HepG2 (cell line): ENCODE measurements around the gene ELP5. TPM values are rescaled to one million over a fixed set of nuclear protein-coding genes. Genes with fewer than 3 reads are reported as not detected.

Experiments used
- ATAC-seq: fragments of 200-7000 bp; cut with Tn5 transposase; 3 replicates; pipeline ENCODE4 v1.9.1; 2020; ENCODE audit warnings: mild to moderate bottlenecking, moderate library complexity
- BruUV-seq: library from RNA; stranded (reverse); fragments of 400-500 nt; replicated peaks from 2 replicates; lab custom pipeline; 2021; lab: Mats Ljungman, UMichigan
- CTCF ChIA-PET: fragments of 300-600 bp; formaldehyde crosslinking; extraction: SDS; loops from one replicate; lab custom pipeline; 2021; ENCODE audit warnings: low total read pairs, inconsistent platforms, low intra/inter-chr PET ratio; lab: Yijun Ruan, JAX
- POLR2A ChIA-PET: fragments of 350-600 bp; sonication (Branson Sonifier 250); formaldehyde crosslinking; loops from one replicate; lab custom pipeline; 2020; ENCODE audit warnings: antibody characterized with exemption, inconsistent platforms; lab: Yijun Ruan, JAX
- DNase-seq: peaks from one replicate; pipeline ENCODE4 v3.0.0-alpha.2; 2015; ENCODE audit warnings: low spot score
- FAIRE-seq: peaks from 3 replicates; lab custom pipeline; 2011; peaks lifted over from hg19 to GRCh38; lab: Jason Lieb, UNC
- H2AFZ ChIP-seq: one replicate; pipeline ENCODE4 v1.6.1; 2011; ENCODE audit warnings: low read length, inconsistent platforms
- H3K27ac ChIP-seq: fragments of 300-600 bp; 3 replicates; pipeline ENCODE4 v1.8.0; 2011; ENCODE audit warnings: mixed run types, mild to moderate bottlenecking, mixed read lengths, low read length, inconsistent platforms; ENCODE audit not compliant: insufficient read depth; ENCODE audit errors: extremely low read length
- H3K27me3 ChIP-seq, 2 experiments: fragments of 200-600 bp in 1 of 2; 2 replicates in 1 of 2; 3 replicates in 1 of 2; pipeline versions ENCODE4 v1.6.0 to v1.8.0; 2011; ENCODE audit warnings: low read length in 2 of 2, mild to moderate bottlenecking in 2 of 2, moderate library complexity in 2 of 2, inconsistent platforms in 1 of 2; ENCODE audit not compliant: insufficient read depth in 2 of 2, control insufficient read depth in 1 of 2
- H3K36me3 ChIP-seq, 2 experiments: fragments of 200-600 bp in 1 of 2; replicated peaks in 1 of 2; 2 replicates in 1 of 2; 3 replicates in 1 of 2; pipeline versions ENCODE4 v1.5.1 to v1.8.0; 2011; ENCODE audit warnings: low read length in 2 of 2, inconsistent platforms in 1 of 2; ENCODE audit not compliant: insufficient read depth in 2 of 2, control insufficient read depth in 1 of 2
- H3K4me1 ChIP-seq: 2 replicates; pipeline ENCODE4 v1.5.1; 2012; ENCODE audit warnings: low read length, inconsistent platforms; ENCODE audit not compliant: insufficient read depth
- H3K4me2 ChIP-seq: 2 replicates; pipeline ENCODE4 v1.6.0; 2011; ENCODE audit warnings: low read depth, low read length, inconsistent platforms
- H3K4me3 ChIP-seq, 3 experiments: fragments of 200-600 bp in 1 of 3; sonication (generic), shearing (Covaris generic) in 1 of 3; replicated peaks in 1 of 3; 2 replicates each; pipeline ENCODE4 v1.5.1; 2011 to 2016; ENCODE audit warnings: low read length in 3 of 3, inconsistent platforms in 2 of 3, low read depth in 2 of 3, mild to moderate bottlenecking in 2 of 3, control low read depth in 1 of 3, mixed read lengths in 1 of 3; ENCODE audit not compliant: insufficient read depth in 1 of 3
- H3K79me2 ChIP-seq: one replicate; pipeline ENCODE4 v1.6.1; 2011; ENCODE audit warnings: low read length, inconsistent platforms; ENCODE audit not compliant: insufficient read depth
- H3K9ac ChIP-seq: 2 replicates; pipeline ENCODE4 v1.6.0; 2011; ENCODE audit warnings: mild to moderate bottlenecking, low read depth, low read length, inconsistent platforms; ENCODE audit not compliant: insufficient read depth
- H3K9me3 ChIP-seq: 2 replicates; pipeline ENCODE4 v1.5.1; 2012; ENCODE audit warnings: mild to moderate bottlenecking, low read length
- H4K20me1 ChIP-seq: 2 replicates; pipeline ENCODE4 v1.6.0; 2011; ENCODE audit warnings: inconsistent platforms, mild to moderate bottlenecking, low read length, moderate library complexity; ENCODE audit not compliant: insufficient read depth
- AGO2 ChIP-seq: fragments of 200-400 bp; formaldehyde crosslinking; optimal IDR thresholded peaks from 2 replicates; pipeline ENCODE3; 2017; ENCODE audit warnings: mild to moderate bottlenecking, low read depth, low read length, moderate library complexity
- NFYC ChIP-seq: IDR thresholded peaks from 2 replicates; pipeline ENCODE4 v1.6.1; 2016; ENCODE audit warnings: missing genetic modification reagents, missing compliant biosample characterization
- RAD21 ChIP-seq: fragments of 450-650 bp; formaldehyde crosslinking; IDR thresholded peaks from 2 replicates; pipeline ENCODE4 v1.5.0; 2020; ENCODE audit warnings: mild to moderate bottlenecking
- SMC3 ChIP-seq: IDR thresholded peaks from 2 replicates; pipeline ENCODE4 v1.6.1; 2011; ENCODE audit warnings: low read length, improper control_type of control experiment
- ZSCAN31 ChIP-seq: sonication (generic); formaldehyde crosslinking; IDR thresholded peaks from 2 replicates; pipeline ENCODE4 v1.5.0; 2020; ENCODE audit warnings: low read depth, mild to moderate bottlenecking, missing genetic modification reagents
- WGBS: methylation state at CpG from one replicate; pipeline ENCODE4 v1.1.6; 2017; ENCODE audit warnings: low lambda C conversion rate; 5-methylcytosine and 5-hydroxymethylcytosine counted together
- in situ Hi-C: cut with HindIII; loops from 2 replicates; pipeline ENCODE4 v1.10.0; 2017; ENCODE audit warnings: low pct_unique_long_range_greater_than_20kb; ENCODE audit not compliant: extremely low pct_ligation_motif_present
- intact Hi-C: fragments of 100-400 bp; cut with micrococcal nuclease; formaldehyde crosslinking; loops from one replicate; pipeline ENCODE4 v1.10.0; 2022; ENCODE audit not compliant: unreplicated experiment
- polyA plus RNA-seq, 8 experiments: library from polyadenylated mRNA; depleted of rRNA in 3 of 8; stranded (reverse) in 7 of 8; unstranded in 1 of 8; fragments of >200 nt; fragmentation: Illumina TruSeq in 4 of 8; extraction: Trizol in 4 of 8; gene quantifications; 2 replicates each; pipeline versions ENCODE4 v1.2.1 to v1.2.3, GENCODE V29; 2011 to 2016; ENCODE audit warnings: low read depth in 4 of 8, missing spikeins in 1 of 8, mixed read lengths in 1 of 8; ENCODE audit not compliant: insufficient read depth in 1 of 8
- total RNA-seq, 5 experiments: library from RNA; depleted of rRNA; stranded (reverse); fragments of >200 nt; fragmentation: Illumina TruSeq; extraction: Trizol; gene quantifications; 2 replicates each; pipeline ENCODE4 v1.2.3, GENCODE V29; 2016; ENCODE audit warnings: low read depth in 1 of 5
- TF ChIP-seq, protein P1 (sequence below): sonication (generic); formaldehyde crosslinking; IDR thresholded peaks from 2 replicates; pipeline ENCODE4 v1.8.1; 2023; ENCODE audit warnings: mild to moderate bottlenecking, missing genetic modification reagents, borderline replicate concordance

Gene ELP5
- total and polyA plus RNA-seq, 2 of the 13 experiments (the other 11 are each of a cell fraction or from before 2014, with no cell fraction given) = 67.6 to 69.8 TPM

DNA sequence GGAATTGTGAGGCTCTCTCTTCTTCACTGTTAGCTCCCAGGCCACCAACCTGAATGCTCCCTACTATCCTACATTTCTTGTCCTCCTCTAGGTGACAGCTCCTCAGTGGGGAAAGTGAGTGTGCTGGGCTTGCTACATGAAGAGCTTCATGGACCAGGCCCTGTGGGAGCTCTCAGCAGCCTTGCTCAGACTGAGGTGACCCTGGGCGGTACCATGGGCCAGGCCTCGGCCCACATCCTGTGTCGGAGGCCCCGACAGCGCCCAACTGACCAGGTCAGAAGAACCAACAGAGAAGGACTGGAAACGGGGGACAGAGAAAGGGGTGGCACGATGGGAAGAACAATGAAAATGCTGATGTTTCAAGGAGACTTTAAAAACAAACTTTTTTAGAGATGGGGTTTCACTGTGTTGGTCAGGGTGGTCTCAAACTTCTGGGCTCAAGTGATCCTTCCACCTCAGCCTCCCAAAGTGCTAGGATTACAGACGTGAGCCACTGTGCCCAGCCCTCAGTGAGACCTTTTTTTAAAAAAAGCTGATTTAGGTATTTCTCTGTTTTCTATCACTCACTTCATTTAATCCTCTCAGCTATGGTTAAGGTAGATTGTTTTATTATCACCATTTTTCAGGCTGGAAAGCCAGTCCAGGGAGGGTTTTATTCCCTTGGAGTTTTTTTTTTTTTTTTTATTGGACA lies 4.9 kb downstream of the ELP5 start:
- CTCF ChIA-PET = no interaction called here
- Histone ChIP-seq H3K9me3 (no peaks in the 10 kb centered on the region), H3K27ac (peak overlapping the region; percentile 3), H2AFZ (no peak overlapping the region), H3K4me2 (no peak overlapping the region), H3K9ac (no peak overlapping the region), H3K36me3 (peaks cover 8 to 13% of the 10 kb centered on the region in 2 experiments; a peak in 4 of 5 replicates), H3K4me1 (peaks cover 52% of the 10 kb centered on the region), H3K79me2 (peaks cover 14% of the 10 kb centered on the region), H3K27me3 (peaks cover 0 to 2% of the 10 kb centered on the region in 2 experiments; a peak in 1 of 5 replicates), H3K4me3 (no peak overlapping the region), H4K20me1 (no peaks in the 10 kb centered on the region)
- intact Hi-C loops = no loop called here
- TF ChIP-seq ZSCAN31 (CRISPR knock-in tag) (no peak), SMC3 (no peak), NFYC (no peak), AGO2 (peak; percentile 51), RAD21 (CRISPR knock-in tag) (no peak)
- TF ChIP-seq, protein P1, sequence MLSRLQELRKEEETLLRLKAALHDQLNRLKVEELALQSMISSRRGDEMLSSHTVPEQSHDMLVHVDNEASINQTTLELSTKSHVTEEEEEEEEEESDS (CRISPR knock-in tag) = no peak
- in situ Hi-C loops = no loop called here
- DNase-seq (no peak), FAIRE-seq (no peak), ATAC-seq (no peak)
- no TSS peak for BruUV-seq
- 96% methylated on average over 8 of the region's 8 CpGs for WGBS
- POLR2A ChIA-PET = interaction anchor here (1.1 to 3.5 kb wide), 5 partner anchors 16 to 57 kb away, joined by 3 to 35 read pairs (median 3); partner anchors contain the start of genes DVL2, GABARAP, PHF23 and SLC2A4
